ENCODE measurements around the gene PITPNC1.
"Not testable (repeated sequence)": the region's sequence is repeated elsewhere in the genome, so short reads cannot be mapped to it uniquely, and the experiment has no call there.

PITPNC1 gene

DNA sequence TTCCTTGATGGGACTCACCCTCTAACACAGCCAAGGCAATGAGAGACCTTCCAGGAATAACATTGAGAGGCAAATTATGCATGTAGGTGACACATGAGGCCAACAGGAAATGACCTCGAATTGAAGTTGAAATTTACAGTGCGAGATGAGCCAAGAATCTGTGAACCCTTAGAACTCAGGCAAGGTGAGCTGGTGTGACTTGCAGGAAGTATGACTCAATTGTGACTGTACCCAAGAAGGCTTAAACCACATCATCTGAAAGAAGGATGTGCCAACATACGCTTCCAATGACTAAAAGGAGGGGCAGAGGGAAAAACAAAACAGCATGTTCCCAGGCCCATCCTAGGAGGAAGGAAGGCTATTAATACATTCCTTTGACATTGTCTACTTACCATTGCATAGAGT lies 44.8 kb downstream of the PITPNC1 start:
- Histone ChIP-seq H3K27ac (ENCODE audit: low read depth, low read length, poor library complexity, severe bottlenecking) (no peak overlapping the region), H3K4me1 (ENCODE audit: insufficient read depth, low read length, severe bottlenecking) (no peaks in the 10 kb centered on the region), H3K36me3 (ENCODE audit: insufficient read depth, low read length) (no peaks in the 10 kb centered on the region), H3K9me2 (ENCODE audit: low read depth, low read length) (no peaks in the 10 kb centered on the region), H2AFZ (ENCODE audit: low read length) (no peak overlapping the region), H3K79me2 (ENCODE audit: insufficient read depth, low read length) (no peaks in the 10 kb centered on the region), H3K9me3 (ENCODE audit: low read length) (no peaks in the 10 kb centered on the region), H3K4me2 (ENCODE audit: low read length) (no peak overlapping the region), H3F3A (ENCODE audit: insufficient read depth, low read length) (no peaks in the 10 kb centered on the region), H3K4me3 (ENCODE audit: low read depth, low read length, poor library complexity, severe bottlenecking) (no peak overlapping the region), H3K27me3 (ENCODE audit: insufficient read depth, low read length) (0 out of 2 replicates have a peak, but pooled peaks cover 4% of the 10 kb centered on the region), H4K20me1 (ENCODE audit: insufficient read depth, low read length) (no peaks in the 10 kb centered on the region), H3K9ac (ENCODE audit: low read length) (no peak overlapping the region)
- no peak for TF ChIP-seq EZH2 (IDR thresholded peaks at IDR 0.05; ENCODE audit: borderline replicate concordance, low read length)

DNA sequence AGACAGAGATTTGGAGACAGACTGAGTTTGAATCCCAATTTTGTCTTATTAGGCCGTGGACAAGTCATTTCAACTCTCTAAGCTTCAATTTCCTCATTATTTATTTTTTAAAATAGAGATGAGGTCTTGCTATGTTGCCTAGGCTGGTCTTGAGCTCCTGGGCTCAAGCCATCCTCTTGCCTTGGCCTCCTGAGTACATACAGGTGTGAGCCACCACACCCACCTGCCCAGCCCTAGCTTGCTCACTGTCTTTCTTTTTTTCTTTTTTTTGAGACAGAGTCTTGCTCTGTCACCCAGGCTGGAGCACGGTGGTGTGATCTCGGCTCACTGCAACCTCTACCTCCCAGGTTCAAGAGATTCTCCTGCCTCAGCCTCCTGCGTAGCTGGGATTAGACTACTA lies 45.2 kb downstream of the PITPNC1 start:
- not testable (repeated sequence) for H3K4me1 ChIP-seq (ENCODE audit: insufficient read depth, low read length, severe bottlenecking)

DNA sequence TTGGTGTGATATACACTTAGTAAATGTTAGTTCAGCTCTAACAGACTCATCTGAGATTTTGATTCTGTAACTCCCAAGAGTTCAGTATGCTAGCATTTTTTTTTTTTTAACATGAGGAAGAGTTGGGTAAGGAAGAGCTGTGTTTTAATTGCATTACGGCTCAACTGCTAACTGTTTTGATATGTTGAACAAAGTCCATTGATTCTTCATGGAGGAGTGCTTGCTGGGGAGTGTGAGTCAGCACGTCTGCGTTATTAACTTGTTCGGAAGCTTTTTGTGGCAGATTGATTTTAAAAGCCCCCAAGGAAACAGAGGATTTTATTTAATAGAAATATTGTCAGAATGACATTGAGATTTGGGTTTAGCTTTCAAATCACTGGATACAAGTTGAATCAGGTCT lies 45.8 kb downstream of the PITPNC1 start:
- Histone ChIP-seq H2AFZ (ENCODE audit: low read length) (no peak overlapping the region), H3K9ac (ENCODE audit: low read length) (no peak overlapping the region), H4K20me1 (ENCODE audit: insufficient read depth, low read length) (no peaks in the 10 kb centered on the region), H3F3A (ENCODE audit: insufficient read depth, low read length) (no peaks in the 10 kb centered on the region), H3K4me2 (ENCODE audit: low read length) (no peak overlapping the region), H3K9me3 (ENCODE audit: low read length) (no peaks in the 10 kb centered on the region), H3K79me2 (ENCODE audit: insufficient read depth, low read length) (no peaks in the 10 kb centered on the region), H3K27me3 (ENCODE audit: insufficient read depth, low read length) (0 out of 2 replicates have a peak, but pooled peaks cover 4% of the 10 kb centered on the region), H3K4me1 (ENCODE audit: insufficient read depth, low read length, severe bottlenecking) (no peaks in the 10 kb centered on the region), H3K4me3 (ENCODE audit: low read depth, low read length, poor library complexity, severe bottlenecking) (no peak overlapping the region), H3K27ac (ENCODE audit: low read depth, low read length, poor library complexity, severe bottlenecking) (no peak overlapping the region), H3K36me3 (ENCODE audit: insufficient read depth, low read length) (no peaks in the 10 kb centered on the region), H3K9me2 (ENCODE audit: low read depth, low read length) (no peaks in the 10 kb centered on the region)
- no peak for TF ChIP-seq EZH2 (IDR thresholded peaks at IDR 0.05; ENCODE audit: borderline replicate concordance, low read length)
- TF ChIP-seq, protein P1, sequence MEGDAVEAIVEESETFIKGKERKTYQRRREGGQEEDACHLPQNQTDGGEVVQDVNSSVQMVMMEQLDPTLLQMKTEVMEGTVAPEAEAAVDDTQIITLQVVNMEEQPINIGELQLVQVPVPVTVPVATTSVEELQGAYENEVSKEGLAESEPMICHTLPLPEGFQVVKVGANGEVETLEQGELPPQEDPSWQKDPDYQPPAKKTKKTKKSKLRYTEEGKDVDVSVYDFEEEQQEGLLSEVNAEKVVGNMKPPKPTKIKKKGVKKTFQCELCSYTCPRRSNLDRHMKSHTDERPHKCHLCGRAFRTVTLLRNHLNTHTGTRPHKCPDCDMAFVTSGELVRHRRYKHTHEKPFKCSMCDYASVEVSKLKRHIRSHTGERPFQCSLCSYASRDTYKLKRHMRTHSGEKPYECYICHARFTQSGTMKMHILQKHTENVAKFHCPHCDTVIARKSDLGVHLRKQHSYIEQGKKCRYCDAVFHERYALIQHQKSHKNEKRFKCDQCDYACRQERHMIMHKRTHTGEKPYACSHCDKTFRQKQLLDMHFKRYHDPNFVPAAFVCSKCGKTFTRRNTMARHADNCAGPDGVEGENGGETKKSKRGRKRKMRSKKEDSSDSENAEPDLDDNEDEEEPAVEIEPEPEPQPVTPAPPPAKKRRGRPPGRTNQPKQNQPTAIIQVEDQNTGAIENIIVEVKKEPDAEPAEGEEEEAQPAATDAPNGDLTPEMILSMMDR (IDR thresholded peaks at IDR 0.05; ENCODE audit: low read length): no peak

More for the DNA sequence above, 45.2 kb downstream of the PITPNC1 start:
- not testable (repeated sequence) for H3K9me3 ChIP-seq (ENCODE audit: low read length); H3K4me3 ChIP-seq (ENCODE audit: low read depth, low read length, poor library complexity, severe bottlenecking); H2AFZ ChIP-seq (ENCODE audit: low read length); H3K79me2 ChIP-seq (ENCODE audit: insufficient read depth, low read length); H3F3A ChIP-seq (ENCODE audit: insufficient read depth, low read length); H3K9me2 ChIP-seq (ENCODE audit: low read depth, low read length); H3K4me2 ChIP-seq (ENCODE audit: low read length); H4K20me1 ChIP-seq (ENCODE audit: insufficient read depth, low read length); H3K27ac ChIP-seq (ENCODE audit: low read depth, low read length, poor library complexity, severe bottlenecking); H3K9ac ChIP-seq (ENCODE audit: low read length); H3K36me3 ChIP-seq (ENCODE audit: insufficient read depth, low read length); H3K27me3 ChIP-seq (ENCODE audit: insufficient read depth, low read length)

DNA sequence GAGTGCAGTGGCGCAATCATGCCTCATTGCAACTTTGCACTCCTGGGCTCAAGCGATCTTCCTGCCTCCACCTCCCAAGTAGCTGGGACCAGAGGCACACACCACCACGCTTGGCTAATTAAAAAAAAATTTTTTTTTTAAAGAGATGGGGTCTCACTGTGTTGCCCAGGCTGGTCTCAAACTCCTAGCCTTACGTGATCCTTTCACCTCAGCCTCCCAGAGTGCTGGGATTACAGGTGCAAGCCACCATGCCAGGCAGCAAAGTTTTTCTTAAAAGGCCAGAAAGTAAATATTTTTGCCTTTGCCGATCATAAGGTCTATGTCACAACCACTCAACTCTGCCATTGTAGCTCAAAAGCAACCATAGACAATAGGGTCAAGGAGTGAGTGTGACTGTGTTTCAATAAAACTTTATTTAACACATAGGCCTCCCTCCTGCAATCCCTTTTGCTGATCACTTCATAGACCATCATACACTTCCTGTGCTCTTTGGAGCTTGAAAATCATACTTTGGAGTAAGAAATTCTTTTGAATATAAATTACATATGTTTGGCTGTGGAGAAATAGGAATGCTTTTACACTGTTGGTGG lies 48.6 kb downstream of the PITPNC1 start:
- TF ChIP-seq, protein P1 (IDR thresholded peaks at IDR 0.05; ENCODE audit: low read length): no peak
- TF ChIP-seq EZH2 (IDR thresholded peaks at IDR 0.05; ENCODE audit: borderline replicate concordance, low read length): no peak
- no peak overlapping the region for H3K4me2 ChIP-seq (ENCODE audit: low read length)
- no peaks in the 10 kb centered on the region for H3K9me2 ChIP-seq (ENCODE audit: low read depth, low read length)
- no peaks in the 10 kb centered on the region for H3K9me3 ChIP-seq (ENCODE audit: low read length)
- no peak overlapping the region for H2AFZ ChIP-seq (ENCODE audit: low read length)
- H3K27me3 ChIP-seq (ENCODE audit: insufficient read depth, low read length): 0 out of 2 replicates have a peak, but pooled peaks cover 3% of the 10 kb centered on the region
- no peak overlapping the region for H3K27ac ChIP-seq (ENCODE audit: low read depth, low read length, poor library complexity, severe bottlenecking)
- H3F3A ChIP-seq (ENCODE audit: insufficient read depth, low read length): no peaks in the 10 kb centered on the region
- H3K4me3 ChIP-seq (ENCODE audit: low read depth, low read length, poor library complexity, severe bottlenecking): no peak overlapping the region
- H4K20me1 ChIP-seq (ENCODE audit: insufficient read depth, low read length): no peaks in the 10 kb centered on the region
- H3K9ac ChIP-seq (ENCODE audit: low read length): no peak overlapping the region
- H3K4me1 ChIP-seq (ENCODE audit: insufficient read depth, low read length, severe bottlenecking): no peaks in the 10 kb centered on the region
- H3K79me2 ChIP-seq (ENCODE audit: insufficient read depth, low read length): no peaks in the 10 kb centered on the region
- no peaks in the 10 kb centered on the region for H3K36me3 ChIP-seq (ENCODE audit: insufficient read depth, low read length)

All from OCI-LY1 (cell line).